Inflammatory macrophage treated with lipopolysaccharide for 1 hour (primary cell): ENCODE measurements around the gene SIK1.
A peak's percentile ranks its signal among the peaks of the same experiment; 100 is the strongest.
"Not testable (repeated sequence)": the region's sequence is repeated elsewhere in the genome, so short reads cannot be mapped to it uniquely, and the experiment has no call there.

ENCODE experiments used
- DNase-seq, 2 donors: peaks; one replicate each; pipeline ENCODE4 v3.0.0-alpha.2; 2020 to 2022

SIK1 gene

GRCh38 chr21:43383351-43383750 is 43.6 kb downstream of the SIK1 start:
- not testable (repeated sequence) for DNase-seq

DNA sequence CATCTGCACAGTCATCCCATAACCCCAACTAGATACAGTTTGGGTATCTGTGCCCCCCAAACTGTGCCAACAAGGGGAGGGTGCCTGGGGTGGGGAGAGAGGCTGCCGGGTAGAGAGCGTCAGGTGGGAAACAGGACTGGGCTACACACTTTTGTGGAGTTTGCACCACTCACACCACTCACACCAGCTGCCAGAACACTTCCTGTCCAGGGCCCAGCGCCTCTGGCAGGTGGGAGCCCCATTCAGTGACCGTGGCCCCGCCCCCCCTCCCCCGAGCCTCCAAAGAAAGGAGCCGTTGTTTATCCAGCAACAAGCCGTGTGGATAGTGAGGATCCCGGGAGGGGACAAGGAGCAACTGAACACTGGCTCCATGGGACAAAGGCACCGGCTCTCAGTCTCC is 44.0 kb downstream of the SIK1 start:
- not testable (repeated sequence) for DNase-seq

DNA sequence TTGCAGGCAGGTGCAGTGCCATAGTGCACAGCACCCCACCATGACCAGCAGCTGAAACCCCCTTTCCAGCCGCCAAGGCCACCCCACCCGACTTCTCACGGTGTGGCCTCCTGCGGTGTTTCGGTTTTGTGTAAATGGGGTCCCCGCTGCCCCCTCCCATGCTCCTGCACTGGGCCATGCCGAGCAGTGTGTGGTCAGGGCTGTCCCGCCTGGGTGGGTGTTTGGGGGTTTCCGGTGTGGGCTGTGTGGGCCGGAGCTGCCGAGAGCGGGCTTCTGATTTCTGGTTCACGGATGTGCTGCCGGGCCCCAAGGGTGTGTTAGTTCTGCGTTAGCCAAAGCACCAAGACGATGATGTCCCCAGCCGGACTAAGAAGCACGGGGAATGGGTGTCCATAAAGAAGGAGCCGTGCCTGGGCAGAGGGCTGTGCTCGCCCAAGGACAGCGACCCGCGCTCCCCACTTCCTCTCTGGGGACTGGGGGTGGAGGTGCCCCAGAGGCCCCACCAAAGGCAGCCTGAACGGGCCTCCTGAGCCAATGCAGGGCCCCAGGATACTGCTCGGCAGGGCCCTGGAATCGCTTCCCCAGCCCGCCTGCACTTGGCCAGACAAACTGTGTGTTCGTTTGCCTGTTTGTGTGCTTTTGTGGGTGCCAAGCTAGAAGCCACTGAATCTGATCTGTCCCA is 45.9 kb downstream of the SIK1 start:
- DNase-seq, result not testable (repeated sequence)

DNA sequence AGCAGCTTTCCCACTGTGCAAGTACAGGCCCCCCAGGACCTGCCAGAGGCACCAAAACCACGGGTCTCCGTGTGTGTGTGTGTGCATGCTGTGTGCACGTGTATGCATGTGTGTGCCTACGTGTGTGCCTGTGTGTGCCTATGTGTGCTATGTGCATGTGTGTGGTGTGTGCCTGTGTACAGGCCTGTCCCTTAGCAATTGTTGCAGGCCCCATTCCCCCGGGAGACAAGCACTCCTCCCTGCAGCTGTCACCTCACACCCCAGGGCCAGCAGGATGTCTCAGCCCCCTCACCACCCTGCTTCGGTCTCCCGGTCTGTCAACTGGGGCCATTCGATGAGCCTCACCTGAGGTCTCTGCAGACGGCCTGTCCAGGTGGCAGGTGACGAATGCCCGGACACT is 46.6 kb downstream of the SIK1 start:
- not testable (repeated sequence) for DNase-seq

DNA sequence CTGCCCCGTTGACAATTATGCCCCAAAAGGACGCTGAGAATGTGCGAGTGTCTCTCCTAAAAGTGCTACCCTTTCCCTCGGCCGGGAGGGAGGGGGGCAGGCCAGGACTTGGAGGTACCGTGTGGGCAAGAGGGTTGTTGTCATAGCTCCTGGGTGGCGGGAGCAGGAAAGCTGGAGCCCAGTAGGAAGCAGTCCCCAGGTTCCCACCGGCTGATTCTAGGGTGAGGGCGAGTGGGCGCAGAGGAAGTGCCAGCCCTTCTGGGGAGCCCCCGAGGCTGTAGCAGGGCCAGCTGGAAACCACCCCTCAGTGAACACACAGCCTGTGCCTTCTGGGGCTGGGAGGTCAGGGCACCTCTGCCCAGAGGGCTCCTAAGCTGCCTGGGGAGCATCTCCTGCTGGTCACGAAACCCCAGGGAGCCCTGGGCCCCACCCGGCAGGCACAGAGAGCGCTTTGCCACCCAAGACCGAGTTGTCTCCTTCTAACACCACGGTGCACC is 47.3 kb downstream of the SIK1 start:
- DNase-seq, result peak in 1 of 2 donors; percentile 53

GRCh38 chr21:43376478-43376882 is 50.5 kb downstream of the SIK1 start:
- no peak for DNase-seq

GRCh38 chr21:43375837-43376477 is 51.0 kb downstream of the SIK1 start:
- DNase-seq, result no peak

DNA sequence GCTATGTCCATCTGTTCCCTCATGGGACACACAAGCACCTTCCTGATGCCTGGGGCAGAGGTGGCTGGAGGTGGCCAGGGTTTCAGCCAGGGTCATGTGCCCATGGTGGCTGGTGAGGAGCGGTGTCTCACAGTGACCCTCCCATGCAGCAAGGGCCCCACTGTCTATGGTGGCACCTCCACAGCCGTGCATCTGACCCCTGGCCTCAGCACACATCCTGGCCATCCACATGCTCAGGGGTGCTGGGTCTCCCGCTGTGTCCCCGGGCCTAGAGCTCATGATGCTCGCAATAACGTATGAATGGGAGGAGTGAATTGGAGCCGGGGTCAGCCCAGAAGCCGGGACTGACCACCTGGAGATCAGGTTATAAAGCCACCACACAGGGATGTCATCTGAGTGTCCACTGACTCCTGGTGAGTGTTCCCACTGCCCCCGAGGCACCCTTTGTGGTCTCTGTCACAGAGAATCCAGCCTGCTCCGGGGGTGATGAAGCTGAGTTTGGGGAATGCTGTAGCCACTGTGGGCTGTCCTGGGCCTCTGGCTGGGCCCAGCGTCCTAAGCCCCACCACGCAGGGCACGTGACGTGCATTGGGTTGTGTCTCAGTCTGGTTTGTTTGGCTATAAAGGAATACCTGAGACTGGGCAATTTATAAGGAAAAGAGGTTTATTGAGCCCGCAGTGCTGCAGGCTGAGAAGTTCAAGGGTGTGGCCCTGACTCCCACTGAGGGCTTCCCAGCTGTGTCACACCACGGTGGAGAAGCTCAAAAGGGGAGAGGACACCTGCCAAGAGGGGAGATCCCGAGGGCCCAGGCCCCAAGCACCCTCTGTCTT is 51.7 kb downstream of the SIK1 start:
- no peak for DNase-seq

DNA sequence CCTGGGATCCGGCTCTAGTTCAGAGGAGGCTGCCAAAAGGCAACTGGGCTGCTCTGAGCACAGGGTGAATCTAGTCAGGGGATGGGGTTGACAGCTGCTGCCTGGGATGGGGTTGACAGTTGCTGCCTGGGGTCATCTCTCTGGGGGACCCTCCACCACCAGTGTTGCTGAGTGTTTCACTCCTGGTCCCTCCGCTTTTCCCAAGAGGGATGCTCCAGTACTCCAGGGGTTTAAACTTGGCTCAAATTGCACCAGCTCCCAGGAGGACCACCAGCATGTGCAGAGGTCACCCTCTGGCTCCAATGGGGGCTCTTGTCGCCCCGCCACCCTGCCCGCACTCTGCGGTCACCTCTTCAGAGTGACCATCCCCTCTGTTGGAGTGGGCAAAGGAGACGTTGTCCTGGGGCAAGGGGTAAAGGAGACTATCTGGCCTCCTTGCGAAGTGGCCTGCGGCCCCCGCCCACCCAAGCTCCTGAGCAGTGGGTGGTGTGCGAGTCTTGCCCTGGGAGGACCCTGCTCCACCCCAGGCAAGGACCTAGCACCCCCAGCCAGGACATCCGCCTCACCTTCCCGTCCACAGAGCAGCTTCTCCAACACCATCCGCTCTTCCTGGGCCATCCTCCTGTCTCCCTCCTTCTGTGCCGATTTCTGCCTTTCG is 52.6 kb downstream of the SIK1 start:
- DNase-seq, result no peak

DNA sequence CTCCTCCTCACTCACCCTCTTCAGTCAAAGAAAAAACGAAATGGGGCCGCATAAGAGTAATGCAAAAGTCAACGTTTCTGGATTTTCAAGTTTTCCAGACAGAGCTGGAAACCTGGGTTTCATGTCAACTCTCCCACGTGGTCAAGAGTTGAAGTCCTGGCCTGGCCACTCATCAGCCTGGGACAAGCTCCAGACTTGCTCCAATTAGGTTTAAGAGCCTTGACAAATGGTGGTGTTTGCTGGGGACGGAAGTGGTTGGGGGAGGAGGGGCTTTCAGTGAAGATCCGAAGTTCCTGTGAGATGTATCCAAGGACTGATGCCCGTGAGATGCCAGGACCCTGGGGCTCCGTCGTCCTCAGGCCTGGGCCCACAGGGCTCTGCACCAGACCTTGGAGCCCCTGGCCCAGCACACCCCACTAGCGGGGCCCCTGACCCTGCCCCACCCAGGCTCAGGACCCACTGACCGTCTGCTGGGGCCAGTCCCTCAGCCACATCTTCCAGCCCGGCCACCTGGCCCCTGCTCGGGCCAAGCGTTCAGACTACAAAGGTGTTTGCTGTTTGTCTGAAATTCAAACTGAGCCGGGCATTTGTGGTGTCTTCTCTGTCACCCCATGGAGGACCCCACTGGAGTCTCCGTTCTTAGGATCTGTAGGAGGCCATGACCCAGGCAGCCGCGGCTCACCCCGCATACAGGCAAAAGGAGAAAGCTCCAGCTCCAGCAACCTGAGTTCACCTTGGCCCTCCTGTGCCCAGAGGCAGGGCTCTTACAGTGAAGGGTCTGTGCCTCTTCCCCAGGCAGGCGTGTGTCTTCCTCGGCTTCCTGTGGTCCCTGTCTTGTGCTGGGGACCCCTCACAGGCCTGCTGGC is 53.3 kb downstream of the SIK1 start:
- no peak for DNase-seq

DNA sequence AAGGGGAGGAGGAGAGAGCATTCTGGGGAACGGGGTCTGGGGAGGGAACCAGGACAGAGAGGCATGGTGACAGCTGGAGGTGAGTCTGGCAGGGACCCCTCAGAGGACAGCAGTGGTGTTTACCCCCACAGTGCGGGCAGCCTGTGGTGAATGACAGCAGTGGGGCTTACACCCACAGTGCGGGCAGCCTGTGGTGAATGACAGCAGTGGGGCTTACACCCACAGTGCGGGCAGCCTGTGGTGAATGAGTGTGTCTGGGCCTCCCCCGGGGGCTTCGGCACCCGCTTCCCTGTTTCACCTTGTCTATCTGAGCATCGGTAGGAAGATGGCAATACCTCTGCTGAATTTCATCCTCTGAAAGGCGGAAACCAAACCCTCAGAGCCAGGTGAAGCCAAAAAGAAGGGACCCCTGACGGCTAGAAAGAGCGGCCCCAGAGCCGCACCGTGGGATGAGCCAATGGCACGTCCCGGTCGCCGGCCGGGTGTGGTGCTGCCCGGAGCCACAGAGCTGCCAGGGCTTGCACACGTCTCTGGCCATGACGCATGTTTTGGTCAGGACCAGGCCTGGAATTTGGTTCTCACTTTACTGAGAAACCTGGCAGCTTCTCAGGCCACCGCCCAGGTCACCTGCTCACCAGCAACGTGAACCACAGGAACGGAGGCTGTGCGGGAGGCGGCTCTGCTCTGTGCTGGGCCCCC is 54.1 kb downstream of the SIK1 start:
- DNase-seq, result no peak

DNA sequence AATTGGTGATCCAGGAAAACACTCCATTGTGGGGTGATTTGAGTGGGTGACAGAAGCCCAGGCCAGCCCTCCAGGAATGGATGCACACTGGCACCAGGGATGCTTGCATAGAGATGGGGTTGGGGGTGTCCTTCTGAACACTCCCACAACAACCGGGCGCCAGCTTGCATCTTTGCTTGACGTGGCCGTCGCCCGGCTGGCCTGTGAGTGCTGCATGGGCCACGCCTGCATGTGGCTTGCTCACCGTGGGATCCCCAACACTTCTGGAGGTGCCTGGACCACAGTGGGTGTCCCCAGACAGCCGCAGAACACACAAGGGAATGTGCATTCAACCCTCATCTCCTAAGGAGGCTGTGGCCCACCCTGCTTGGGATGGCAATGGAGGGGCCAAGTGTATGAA is 55.1 kb downstream of the SIK1 start:
- DNase-seq, result no peak

GRCh38 chr21:43370888-43371570 is 55.9 kb downstream of the SIK1 start:
- no peak for DNase-seq

GRCh38 chr21:43370091-43370658 is 56.8 kb downstream of the SIK1 start:
- no peak for DNase-seq

- DNase-seq, result no peak
These were observed 57.3 kb downstream of the SIK1 start for GRCh38 chr21:43369596-43370090.

- peak; percentile 18 to 75 for DNase-seq
These were observed 57.8 kb downstream of the SIK1 start for GRCh38 chr21:43369124-43369523.

DNA sequence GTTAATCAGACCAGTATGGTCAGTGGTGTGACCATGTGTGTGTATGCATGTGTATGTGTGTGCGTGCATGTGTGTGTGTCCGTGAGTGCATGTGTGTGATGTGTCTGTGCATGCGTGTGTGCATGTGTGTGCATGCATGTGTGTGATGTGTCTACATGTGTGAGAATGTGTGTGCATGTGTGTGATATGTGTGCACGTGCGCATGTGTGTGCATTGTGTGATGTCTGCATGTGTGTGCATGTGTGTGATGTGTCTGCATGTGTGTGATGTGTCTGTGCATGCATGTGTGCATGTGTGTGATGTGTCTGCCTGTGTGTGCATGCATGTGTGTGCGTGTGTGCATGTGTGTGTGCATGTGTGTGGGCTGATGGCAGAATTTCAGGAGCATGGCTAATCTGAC is 58.2 kb downstream of the SIK1 start:
- no peak for DNase-seq

DNA sequence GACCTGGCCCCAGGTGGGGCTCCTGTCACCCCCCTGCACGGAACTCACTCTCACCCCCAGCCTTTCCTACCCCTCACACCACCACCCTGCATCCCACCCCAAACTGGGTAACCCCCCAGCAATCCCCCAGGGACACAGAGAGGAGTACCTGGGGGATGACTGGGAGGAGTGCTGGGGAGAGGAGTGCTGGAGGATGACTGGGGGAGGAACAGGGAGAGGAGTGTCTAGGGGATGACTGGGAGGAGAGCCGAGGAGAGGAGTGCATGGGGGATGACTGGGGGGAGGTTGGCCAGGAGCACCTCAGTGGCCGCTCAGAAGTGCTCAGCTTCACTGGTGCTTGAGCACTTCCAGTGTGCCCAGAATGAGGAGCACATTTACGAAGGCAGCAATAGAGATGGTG is 59.1 kb downstream of the SIK1 start:
- no peak for DNase-seq

DNA sequence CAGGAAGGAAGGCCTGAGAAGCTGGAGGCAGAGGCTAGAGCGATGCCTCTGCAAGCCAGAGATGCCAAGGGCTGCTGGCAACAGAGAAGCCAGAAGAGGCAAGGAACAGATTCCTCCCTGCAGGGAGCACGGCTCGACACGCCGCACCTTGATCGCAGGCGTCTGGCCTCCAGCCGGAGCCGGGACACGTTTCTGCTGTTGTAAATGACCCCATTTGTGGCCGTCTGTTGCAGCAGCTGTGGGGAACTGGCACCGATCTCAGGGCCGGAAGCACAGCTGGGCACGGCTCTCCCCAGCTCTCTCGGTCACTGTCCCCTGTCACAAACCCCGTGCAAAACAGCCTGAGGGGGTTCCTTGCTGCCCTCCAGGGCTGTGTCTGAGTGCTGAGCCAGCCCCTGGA is 59.6 kb downstream of the SIK1 start:
- DNase-seq, result no peak

DNA sequence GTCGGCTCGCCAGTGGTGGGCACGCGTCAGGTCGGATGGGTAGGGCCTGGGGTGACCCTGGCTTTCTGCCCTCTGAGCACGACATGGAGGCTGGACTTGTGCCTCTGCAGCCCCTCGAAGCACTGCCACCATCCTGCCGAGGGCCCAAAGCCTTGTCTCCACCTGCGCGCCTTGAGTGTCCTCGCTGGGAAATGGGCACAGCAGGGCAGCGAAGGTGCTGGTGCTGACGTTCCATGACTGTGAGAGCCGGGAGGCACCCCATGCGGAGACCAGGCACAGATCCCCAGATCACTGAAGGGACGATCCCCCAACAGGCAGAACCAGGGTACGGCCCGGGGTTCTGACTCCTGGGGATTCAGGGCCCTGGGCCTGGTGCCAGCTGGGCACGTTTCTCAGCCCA is 60.3 kb downstream of the SIK1 start:
- no peak for DNase-seq
